HUES48 (cell line): ENCODE results near the gene PRKN.

Source experiments
- H3K27ac ChIP-seq: one replicate; pipeline ENCODE4 v1.7.0; 2013; ENCODE audit warnings: low read depth, low read length, inconsistent platforms
- H3K27me3 ChIP-seq: 2 replicates; pipeline ENCODE4 v1.6.1; 2013; ENCODE audit warnings: mild to moderate bottlenecking, low read length; ENCODE audit not compliant: control insufficient read depth, insufficient read depth
- H3K36me3 ChIP-seq: 2 replicates; pipeline ENCODE4 v1.6.1; 2013; ENCODE audit warnings: low read length; ENCODE audit not compliant: control insufficient read depth, insufficient read depth
- H3K4me1 ChIP-seq: 2 replicates; pipeline ENCODE4 v1.6.1; 2013; ENCODE audit warnings: mild to moderate bottlenecking, low read length; ENCODE audit not compliant: control insufficient read depth, insufficient read depth
- H3K4me3 ChIP-seq: 2 replicates; pipeline ENCODE4 v1.5.1; 2013; ENCODE audit warnings: mild to moderate bottlenecking, low read depth, low read length
- H3K9ac ChIP-seq: 2 replicates; pipeline ENCODE4 v1.6.1; 2013; ENCODE audit warnings: mild to moderate bottlenecking, low read depth, low read length, moderate library complexity
- H3K9me3 ChIP-seq: 2 replicates; pipeline ENCODE4 v1.6.1; 2013; ENCODE audit warnings: low read length; ENCODE audit not compliant: control insufficient read depth, insufficient read depth

The PRKN gene

DNA sequence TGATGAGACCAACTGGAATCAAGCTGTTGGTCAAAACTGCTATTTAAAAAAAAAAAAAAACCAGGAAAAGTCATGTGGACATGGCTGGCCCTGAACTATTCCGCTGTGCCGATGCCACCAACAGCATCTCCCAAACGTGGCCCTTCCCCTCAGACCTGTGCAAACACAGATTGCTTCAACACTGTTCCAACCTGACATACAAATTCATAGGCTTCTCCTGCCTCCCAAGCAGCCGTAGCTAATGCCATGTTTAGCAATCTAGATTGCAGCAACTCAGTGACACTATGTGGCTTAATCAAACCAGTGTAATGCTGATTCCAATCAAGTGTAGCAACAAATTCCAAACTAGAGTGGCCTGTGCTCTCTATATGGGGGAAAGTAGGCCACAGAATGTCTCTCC, 16.2 kb downstream of the PRKN start:
- Histone ChIP-seq H3K4me3 (no peak overlapping the region), H3K36me3 (no peaks in the 10 kb centered on the region), H3K9me3 (no peaks in the 10 kb centered on the region), H3K9ac (no peak overlapping the region), H3K27ac (no peak overlapping the region), H3K4me1 (peaks cover 17% of the 10 kb centered on the region), H3K27me3 (no peaks in the 10 kb centered on the region)

DNA sequence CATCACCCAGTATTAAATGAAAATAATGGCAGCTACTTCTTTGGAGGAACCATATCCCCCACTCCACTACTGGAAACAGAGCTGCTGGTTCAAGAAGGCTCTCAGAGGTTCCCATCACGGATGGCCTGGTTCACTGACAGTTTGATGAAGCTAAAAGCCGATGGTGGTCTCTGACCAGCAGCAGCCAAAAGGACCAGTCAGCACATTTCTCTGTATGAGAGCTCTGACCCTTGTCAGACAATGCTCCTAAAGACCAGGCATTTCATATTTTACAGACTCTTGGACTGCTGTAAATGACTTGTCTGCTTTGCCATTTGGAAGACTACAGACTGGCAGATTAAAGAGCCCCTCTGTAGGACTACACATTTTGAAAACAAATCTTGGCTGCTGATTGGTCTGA, 16.6 kb downstream of the PRKN start:
- Histone ChIP-seq H3K27me3 (no peaks in the 10 kb centered on the region), H3K4me1 (peaks cover 17% of the 10 kb centered on the region), H3K9ac (no peak overlapping the region), H3K9me3 (no peaks in the 10 kb centered on the region), H3K36me3 (no peaks in the 10 kb centered on the region), H3K4me3 (no peak overlapping the region), H3K27ac (no peak overlapping the region)

GRCh38 chr6:162710419-162710818, 17.1 kb downstream of the PRKN start:
- Histone ChIP-seq H3K4me1 (peaks cover 17% of the 10 kb centered on the region), H3K9me3 (no peaks in the 10 kb centered on the region), H3K27me3 (no peaks in the 10 kb centered on the region), H3K4me3 (no peak overlapping the region), H3K9ac (no peak overlapping the region), H3K27ac (no peak overlapping the region), H3K36me3 (no peaks in the 10 kb centered on the region)

GRCh38 chr6:162709431-162709830, 18.1 kb downstream of the PRKN start:
- no peak overlapping the region for H3K4me3 ChIP-seq
- no peak overlapping the region for H3K27ac ChIP-seq
- peaks cover 9% of the 10 kb centered on the region for H3K4me1 ChIP-seq
- H3K36me3 ChIP-seq = no peaks in the 10 kb centered on the region
- no peaks in the 10 kb centered on the region for H3K27me3 ChIP-seq
- no peaks in the 10 kb centered on the region for H3K9me3 ChIP-seq
- H3K9ac ChIP-seq = no peak overlapping the region

- Histone ChIP-seq H3K27ac (no peak overlapping the region), H3K9me3 (no peaks in the 10 kb centered on the region), H3K27me3 (no peaks in the 10 kb centered on the region), H3K4me3 (no peak overlapping the region), H3K4me1 (peaks cover 4% of the 10 kb centered on the region; the same call in 1 of the 2 replicates), H3K36me3 (no peaks in the 10 kb centered on the region), H3K9ac (no peak overlapping the region)
Observed at GRCh38 chr6:162708971-162709370, 18.6 kb downstream of the PRKN start.

DNA sequence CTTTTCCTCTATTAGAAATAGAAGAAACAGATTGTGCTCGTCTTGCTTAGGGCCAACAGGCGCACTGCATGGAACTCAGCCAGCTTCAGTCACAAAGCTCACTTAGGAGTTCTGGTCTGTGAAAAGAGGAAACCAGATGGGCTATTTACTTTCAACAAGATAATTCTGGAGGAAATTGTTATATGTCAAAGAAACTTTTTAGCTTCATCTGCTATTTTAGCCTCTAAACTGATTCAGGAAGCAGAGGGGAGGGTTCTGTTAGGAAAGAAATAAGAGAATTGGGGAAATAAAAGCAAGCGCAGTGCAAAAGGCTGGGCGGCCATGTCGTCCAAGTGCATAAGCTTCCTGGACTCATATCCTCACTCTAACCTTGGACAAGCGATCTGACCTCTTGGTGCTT, 21.3 kb downstream of the PRKN start:
- Histone ChIP-seq H3K27ac (no peak overlapping the region), H3K9me3 (no peaks in the 10 kb centered on the region), H3K9ac (no peak overlapping the region), H3K27me3 (no peaks in the 10 kb centered on the region), H3K36me3 (no peaks in the 10 kb centered on the region), H3K4me1 (no peaks in the 10 kb centered on the region), H3K4me3 (no peak overlapping the region)

DNA sequence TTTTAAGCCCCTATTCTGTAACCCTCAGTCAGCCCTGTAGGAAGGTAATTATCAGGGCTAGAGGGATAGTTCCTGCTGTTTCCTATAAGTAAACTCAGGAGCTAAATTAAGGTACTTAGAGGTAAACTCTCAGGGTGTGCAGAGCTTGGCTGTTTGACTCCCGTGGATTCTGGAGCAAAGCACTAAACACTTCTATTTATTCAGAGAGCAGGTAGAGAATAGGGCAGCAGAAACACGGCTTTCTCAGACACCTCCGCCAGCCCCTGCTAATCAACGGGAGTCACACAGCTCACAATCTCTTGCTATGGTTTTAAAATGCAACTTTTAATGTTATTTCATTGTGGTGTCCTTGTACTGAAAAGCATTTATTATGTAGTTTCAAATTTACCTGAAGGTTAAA, 21.8 kb downstream of the PRKN start:
- H3K9me3 ChIP-seq = no peaks in the 10 kb centered on the region
- H3K4me3 ChIP-seq = no peak overlapping the region
- H3K27me3 ChIP-seq = no peaks in the 10 kb centered on the region
- no peaks in the 10 kb centered on the region for H3K4me1 ChIP-seq
- no peak overlapping the region for H3K9ac ChIP-seq
- no peaks in the 10 kb centered on the region for H3K36me3 ChIP-seq
- H3K27ac ChIP-seq = no peak overlapping the region

DNA sequence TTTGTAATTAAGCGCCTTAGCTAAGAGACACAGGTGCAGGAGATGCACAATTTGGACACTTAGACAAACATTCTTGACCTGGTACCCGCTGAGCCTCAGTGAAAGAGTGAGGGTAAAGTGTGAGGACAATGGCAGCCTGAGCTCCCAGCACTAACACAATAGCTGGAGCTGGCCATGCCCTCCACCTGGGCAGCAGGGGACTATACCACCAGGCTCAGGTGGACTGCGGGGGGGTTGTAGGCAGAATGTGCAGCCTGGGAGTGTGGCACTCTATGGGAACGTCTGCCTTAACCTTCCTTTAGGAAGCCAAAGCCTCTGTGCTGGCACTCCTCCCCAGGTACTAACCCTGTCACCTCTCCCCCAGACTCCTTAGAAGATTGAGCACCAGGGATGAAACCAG, 23.6 kb downstream of the PRKN start:
- H3K27me3 ChIP-seq = no peaks in the 10 kb centered on the region
- H3K9me3 ChIP-seq = no peaks in the 10 kb centered on the region
- no peak overlapping the region for H3K9ac ChIP-seq
- H3K27ac ChIP-seq = no peak overlapping the region
- H3K4me1 ChIP-seq = no peaks in the 10 kb centered on the region
- H3K4me3 ChIP-seq = no peak overlapping the region
- no peaks in the 10 kb centered on the region for H3K36me3 ChIP-seq

DNA sequence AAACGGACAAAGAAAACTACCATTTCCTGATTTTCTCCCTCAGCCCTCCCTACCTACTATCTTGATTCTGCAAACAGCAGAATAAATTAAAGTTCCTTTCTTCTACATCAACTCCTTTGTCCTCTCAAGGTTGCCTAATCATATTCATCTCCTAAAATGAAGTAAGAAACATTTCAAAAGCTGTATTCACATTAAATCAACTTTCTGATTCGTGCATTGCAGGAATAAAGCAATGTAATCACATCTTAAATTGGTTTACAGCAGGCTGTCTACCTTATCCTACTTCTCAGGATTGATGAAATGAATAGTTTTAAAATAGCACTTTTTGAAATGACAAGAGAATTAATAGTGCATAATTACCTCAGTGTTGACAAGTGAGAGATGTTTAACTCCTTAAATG, 25.1 kb downstream of the PRKN start:
- no peaks in the 10 kb centered on the region for H3K27me3 ChIP-seq
- H3K36me3 ChIP-seq = no peaks in the 10 kb centered on the region
- no peak overlapping the region for H3K27ac ChIP-seq
- H3K9ac ChIP-seq = no peak overlapping the region
- no peaks in the 10 kb centered on the region for H3K9me3 ChIP-seq
- no peak overlapping the region for H3K4me3 ChIP-seq
- no peaks in the 10 kb centered on the region for H3K4me1 ChIP-seq

- Histone ChIP-seq H3K4me3 (no peak overlapping the region), H3K27ac (no peak overlapping the region), H3K9ac (no peak overlapping the region), H3K4me1 (no peaks in the 10 kb centered on the region), H3K27me3 (no peaks in the 10 kb centered on the region), H3K36me3 (no peaks in the 10 kb centered on the region), H3K9me3 (no peaks in the 10 kb centered on the region)
Observed at GRCh38 chr6:162701551-162701950, 26.0 kb downstream of the PRKN start.

- Histone ChIP-seq H3K27ac (no peak overlapping the region), H3K36me3 (no peaks in the 10 kb centered on the region), H3K9ac (no peak overlapping the region), H3K4me3 (no peak overlapping the region), H3K27me3 (no peaks in the 10 kb centered on the region), H3K4me1 (no peaks in the 10 kb centered on the region), H3K9me3 (no peaks in the 10 kb centered on the region)
Observed at GRCh38 chr6:162700966-162701365, 26.6 kb downstream of the PRKN start.

- no peaks in the 10 kb centered on the region for H3K9me3 ChIP-seq
- H3K27me3 ChIP-seq = no peaks in the 10 kb centered on the region
- no peak overlapping the region for H3K9ac ChIP-seq
- no peak overlapping the region for H3K27ac ChIP-seq
- H3K4me3 ChIP-seq = no peak overlapping the region
- H3K4me1 ChIP-seq = no peaks in the 10 kb centered on the region
- no peaks in the 10 kb centered on the region for H3K36me3 ChIP-seq
Observed at GRCh38 chr6:162699961-162700360, 27.6 kb downstream of the PRKN start.
